Tibial nerve (tissue), 4 donors: ENCODE results near the gene CTNND2. TPM values are rescaled to one million over a fixed set of nuclear protein-coding genes. Genes with fewer than 3 reads are reported as not detected.

Experiments
- DNase-seq, 2 donors: peaks; one replicate each; pipeline ENCODE4 v3.0.0-alpha.2; 2019; ENCODE audit warnings: low spot score in 2 of 2
- H3K27ac ChIP-seq, 4 donors: fragments of 200-600 bp; sonication (generic) in 3 of 4; one replicate each; pipeline ENCODE4 v1.5.1; 2017 to 2019; ENCODE audit warnings: mild to moderate bottlenecking in 1 of 4
- H3K27me3 ChIP-seq, 2 donors: fragments of 200-600 bp; sonication (generic) in 1 of 2; one replicate each; pipeline versions ENCODE4 v1.5.1 to v1.6.0; 2017 to 2019
- H3K36me3 ChIP-seq, 3 donors: fragments of 200-600 bp; sonication (generic); one replicate each; pipeline ENCODE4 v1.5.1; 2018 to 2019
- H3K4me1 ChIP-seq, 4 donors: fragments of 200-600 bp; sonication (generic) in 3 of 4; one replicate each; pipeline ENCODE4 v1.5.1; 2017 to 2019
- H3K4me3 ChIP-seq, 4 donors: fragments of 200-600 bp; sonication (generic) in 3 of 4; one replicate each; pipeline ENCODE4 v1.5.1; 2017 to 2019; ENCODE audit warnings: mild to moderate bottlenecking in 1 of 4, moderate library complexity in 1 of 4
- H3K9me3 ChIP-seq, 4 donors: fragments of 200-600 bp; sonication (generic) in 3 of 4; one replicate each; pipeline ENCODE4 v1.5.1; 2017 to 2019
- EP300 ChIP-seq, 2 donors: sonication (generic); formaldehyde crosslinking; IDR thresholded peaks; one replicate each; pipeline ENCODE4 v1.6.1; 2017; ENCODE audit warnings: antibody characterized with exemption in 2 of 2, mild to moderate bottlenecking in 1 of 2
- POLR2A ChIP-seq, 2 donors: fragments of 450-650 bp; IDR thresholded peaks; one replicate each; pipeline ENCODE4 v1.6.1; 2017; ENCODE audit warnings: antibody characterized with exemption in 2 of 2, mild to moderate bottlenecking in 2 of 2, moderate library complexity in 2 of 2
- WGBS, 2 donors: methylation state at CpG; one replicate each; pipeline ENCODE4 v1.1.5; 2018; 5-methylcytosine and 5-hydroxymethylcytosine counted together
- total RNA-seq, 4 donors: library from RNA; depleted of rRNA; stranded (reverse); fragments of >200 nt; gene quantifications; one replicate each; pipeline ENCODE4 v1.1.0, GENCODE V29; 2016
- TF ChIP-seq, protein P1 (sequence below), 5 experiments: fragments of 200-600 bp in 3 of 5; fragments of 450-650 bp in 2 of 5; sonication (generic) in 3 of 5; IDR thresholded peaks; one replicate each; pipeline ENCODE4 v1.5.1; 2016 to 2019; ENCODE audit warnings: antibody characterized with exemption in 5 of 5, mild to moderate bottlenecking in 3 of 5, moderate library complexity in 2 of 5

The CTNND2 gene
- total RNA-seq, 4 donors from 2014 or later = 1.5 to 5.7 (median 2.5) TPM; not detected in 1

DNA sequence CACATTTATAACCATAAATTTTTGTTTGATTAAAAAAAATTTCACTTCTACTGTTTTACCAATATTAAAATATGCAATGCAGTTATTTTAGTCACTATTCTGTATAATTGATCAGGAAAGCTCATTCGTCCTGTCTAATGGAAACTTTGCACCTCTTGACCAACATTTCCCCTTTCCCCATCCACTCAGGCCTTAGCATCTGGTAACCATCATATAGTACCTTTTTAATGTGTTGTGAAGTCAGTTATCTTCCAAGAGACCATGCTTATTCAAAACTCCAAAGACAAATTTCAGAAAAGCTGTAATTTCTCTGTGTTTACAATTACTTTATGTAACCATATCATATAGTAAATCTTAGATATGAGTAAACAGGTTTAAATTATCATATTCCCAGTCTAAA is 145.9 kb downstream of the CTNND2 start:
- Histone ChIP-seq H3K4me1 (no peaks in the 10 kb centered on the region), H3K9me3 (peaks cover 0 to 2% (median 0%) of the 10 kb centered on the region in 4 donors), H3K27ac (no peak overlapping the region), H3K27me3 (no peaks in the 10 kb centered on the region), H3K4me3 (no peak overlapping the region), H3K36me3 (no peaks in the 10 kb centered on the region)
- no peak for TF ChIP-seq EP300 (IDR thresholded peaks at IDR 0.05)
- WGBS, 2 donors = 71 to 72% methylated on average over 1 of the region's 1 CpG
- DNase-seq = no peak

- Histone ChIP-seq H3K27ac (no peak overlapping the region), H3K27me3 (no peaks in the 10 kb centered on the region), H3K4me1 (no peaks in the 10 kb centered on the region), H3K4me3 (no peak overlapping the region), H3K9me3 (no peaks in the 10 kb centered on the region), H3K36me3 (no peaks in the 10 kb centered on the region)
- 61 to 65% methylated on average over 1 of the region's 1 CpG for WGBS, 2 donors
- no peak for DNase-seq
- no peak for TF ChIP-seq POLR2A (IDR thresholded peaks at IDR 0.05)
- TF ChIP-seq EP300 (IDR thresholded peaks at IDR 0.05) = no peak
- TF ChIP-seq, protein P1, sequence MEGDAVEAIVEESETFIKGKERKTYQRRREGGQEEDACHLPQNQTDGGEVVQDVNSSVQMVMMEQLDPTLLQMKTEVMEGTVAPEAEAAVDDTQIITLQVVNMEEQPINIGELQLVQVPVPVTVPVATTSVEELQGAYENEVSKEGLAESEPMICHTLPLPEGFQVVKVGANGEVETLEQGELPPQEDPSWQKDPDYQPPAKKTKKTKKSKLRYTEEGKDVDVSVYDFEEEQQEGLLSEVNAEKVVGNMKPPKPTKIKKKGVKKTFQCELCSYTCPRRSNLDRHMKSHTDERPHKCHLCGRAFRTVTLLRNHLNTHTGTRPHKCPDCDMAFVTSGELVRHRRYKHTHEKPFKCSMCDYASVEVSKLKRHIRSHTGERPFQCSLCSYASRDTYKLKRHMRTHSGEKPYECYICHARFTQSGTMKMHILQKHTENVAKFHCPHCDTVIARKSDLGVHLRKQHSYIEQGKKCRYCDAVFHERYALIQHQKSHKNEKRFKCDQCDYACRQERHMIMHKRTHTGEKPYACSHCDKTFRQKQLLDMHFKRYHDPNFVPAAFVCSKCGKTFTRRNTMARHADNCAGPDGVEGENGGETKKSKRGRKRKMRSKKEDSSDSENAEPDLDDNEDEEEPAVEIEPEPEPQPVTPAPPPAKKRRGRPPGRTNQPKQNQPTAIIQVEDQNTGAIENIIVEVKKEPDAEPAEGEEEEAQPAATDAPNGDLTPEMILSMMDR (IDR thresholded peaks at IDR 0.05) = no peak
These were observed 146.6 kb downstream of the CTNND2 start for GRCh38 chr5:11757661-11758060.

DNA sequence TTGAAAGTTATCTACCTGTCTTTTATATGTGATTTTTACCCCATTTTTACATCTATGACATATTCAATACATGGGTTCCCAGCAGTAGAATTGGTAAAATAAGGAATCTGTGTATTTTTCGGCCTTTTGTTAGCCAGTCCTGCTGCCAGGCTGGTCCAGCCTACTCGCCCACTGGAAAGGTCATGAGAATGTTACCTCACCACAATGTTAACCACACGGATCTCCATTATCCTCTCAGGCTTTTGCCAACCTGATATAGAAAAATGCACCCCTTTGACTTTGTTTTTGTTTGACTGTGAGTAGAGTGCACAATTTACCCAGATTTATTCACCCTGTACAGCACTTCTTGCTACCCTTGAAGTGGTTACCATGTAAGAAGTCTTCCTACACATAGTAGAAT is 167.2 kb downstream of the CTNND2 start:
- H3K9me3 ChIP-seq = peaks cover 0 to 9% (median 0%) of the 10 kb centered on the region in 4 donors
- H3K27me3 ChIP-seq = no peaks in the 10 kb centered on the region
- WGBS, 2 donors = 79 to 81% methylated on average over 3 of the region's 3 CpGs
- no peak for DNase-seq
- H3K27ac ChIP-seq = no peak overlapping the region
- H3K4me1 ChIP-seq = no peaks in the 10 kb centered on the region
- H3K4me3 ChIP-seq = no peak overlapping the region
- H3K36me3 ChIP-seq = no peaks in the 10 kb centered on the region
- no peak for TF ChIP-seq EP300 (IDR thresholded peaks at IDR 0.05)
- TF ChIP-seq POLR2A (IDR thresholded peaks at IDR 0.05) = no peak
- TF ChIP-seq, protein P1 (IDR thresholded peaks at IDR 0.05) = no peak

GRCh38 chr5:11734369-11734768 is 169.9 kb downstream of the CTNND2 start:
- no peak overlapping the region for H3K27ac ChIP-seq
- H3K9me3 ChIP-seq = no peaks in the 10 kb centered on the region
- 80 to 84% methylated on average over 1 of the region's 1 CpG for WGBS, 2 donors
- H3K4me3 ChIP-seq = no peak overlapping the region
- no peaks in the 10 kb centered on the region for H3K4me1 ChIP-seq
- no peak for TF ChIP-seq EP300 (IDR thresholded peaks at IDR 0.05)
- TF ChIP-seq, protein P1 (IDR thresholded peaks at IDR 0.05) = no peak
- TF ChIP-seq POLR2A (IDR thresholded peaks at IDR 0.05) = no peak
- H3K36me3 ChIP-seq = no peaks in the 10 kb centered on the region
- DNase-seq = no peak
- no peaks in the 10 kb centered on the region for H3K27me3 ChIP-seq

GRCh38 chr5:11733840-11734192 is 170.4 kb downstream of the CTNND2 start:
- no peak for TF ChIP-seq EP300 (IDR thresholded peaks at IDR 0.05)
- TF ChIP-seq, protein P1 (IDR thresholded peaks at IDR 0.05) = no peak
- no peak for TF ChIP-seq POLR2A (IDR thresholded peaks at IDR 0.05)
- no peak for DNase-seq
- H3K4me3 ChIP-seq = no peak overlapping the region
- no peaks in the 10 kb centered on the region for H3K4me1 ChIP-seq
- no peaks in the 10 kb centered on the region for H3K27me3 ChIP-seq
- no peaks in the 10 kb centered on the region for H3K9me3 ChIP-seq
- 80 to 84% methylated on average over 4 of the region's 4 CpGs for WGBS, 2 donors
- no peak overlapping the region for H3K27ac ChIP-seq
- H3K36me3 ChIP-seq = no peaks in the 10 kb centered on the region
